ENCODE results near the gene TLK1. TPM values are rescaled to one million over a fixed set of nuclear protein-coding genes. Genes with fewer than 3 reads are reported as not detected.

The TLK1 gene
- polyA plus RNA-seq, 1 experiment = 28.3 TPM

DNA sequence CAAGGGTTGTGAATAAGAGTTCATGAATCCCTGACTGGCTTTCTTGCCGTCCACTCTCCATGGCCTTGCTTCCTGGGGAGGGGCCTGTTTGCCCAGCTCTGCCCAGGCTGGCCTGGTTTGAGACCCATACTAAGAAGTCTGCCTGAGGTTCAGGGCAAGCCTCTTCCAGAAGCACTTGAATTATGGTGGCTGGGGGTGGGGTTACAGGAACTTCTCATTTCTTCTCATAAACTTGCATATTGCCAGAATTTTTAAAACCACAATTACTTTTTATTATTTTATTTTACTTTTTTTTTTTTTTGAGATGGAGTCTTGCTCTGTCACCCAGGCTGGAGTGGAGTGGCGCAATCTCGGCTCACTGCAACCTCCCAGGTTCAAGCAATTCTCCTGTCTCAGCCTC, 189.6 kb downstream of the TLK1 start:
- ChIA-PET POLR2A (no interaction called here), CTCF (no interaction called here)
- Histone ChIP-seq H3K27ac (ENCODE audit: low read depth, low read length) (no peak overlapping the region), H3K27me3 (ENCODE audit: control insufficient read depth, insufficient read depth, low read length) (no peaks in the 10 kb centered on the region), H3K4me3 (ENCODE audit: low read depth, low read length) (no peak overlapping the region), H3K9me3 (ENCODE audit: control insufficient read depth, insufficient read depth, low read length) (no peaks in the 10 kb centered on the region)
- DNase-seq (ENCODE audit: low read depth, low spot score) = no peak
- TF ChIP-seq CTCF (IDR thresholded peaks at IDR 0.05; ENCODE audit: low read depth, low read length) = no peak

DNA sequence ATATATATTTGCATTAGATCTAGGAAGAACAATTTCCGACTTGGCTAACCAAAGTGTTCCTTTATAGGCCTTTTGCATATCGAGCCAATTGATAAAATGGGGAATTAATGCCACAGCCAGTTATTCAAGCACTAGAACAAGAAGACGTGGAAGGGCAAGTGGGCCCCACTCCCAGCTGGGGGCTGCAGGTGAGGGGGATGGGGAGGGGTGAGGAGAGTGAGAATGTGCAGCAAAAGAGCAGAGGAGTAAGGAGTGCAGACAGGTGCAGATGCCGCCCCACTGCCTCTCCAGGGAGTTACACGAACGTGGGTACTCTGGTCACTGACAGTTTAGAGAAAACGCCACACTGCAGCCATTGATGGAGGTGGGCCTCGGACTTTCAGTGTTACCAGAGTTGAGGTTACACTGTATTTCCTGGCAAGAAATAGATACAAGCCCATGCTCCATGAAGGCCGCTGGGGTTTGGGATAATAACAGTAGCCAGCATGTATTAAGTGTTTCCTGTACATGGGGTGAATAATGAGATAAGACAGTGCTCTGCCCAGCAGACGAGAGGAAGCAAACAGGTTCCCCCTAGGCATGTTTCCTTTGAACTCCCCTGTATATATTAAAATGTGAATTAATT, 190.7 kb downstream of the TLK1 start:
- ChIA-PET POLR2A (no interaction called here), CTCF (no interaction called here)
- Histone ChIP-seq H3K27ac (ENCODE audit: low read depth, low read length) (no peak overlapping the region), H3K27me3 (ENCODE audit: control insufficient read depth, insufficient read depth, low read length) (no peaks in the 10 kb centered on the region), H3K4me3 (ENCODE audit: low read depth, low read length) (no peak overlapping the region), H3K9me3 (ENCODE audit: control insufficient read depth, insufficient read depth, low read length) (no peaks in the 10 kb centered on the region)
- DNase-seq (ENCODE audit: low read depth, low spot score) = no peak
- TF ChIP-seq CTCF (IDR thresholded peaks at IDR 0.05; ENCODE audit: low read depth, low read length) = no peak

DNA sequence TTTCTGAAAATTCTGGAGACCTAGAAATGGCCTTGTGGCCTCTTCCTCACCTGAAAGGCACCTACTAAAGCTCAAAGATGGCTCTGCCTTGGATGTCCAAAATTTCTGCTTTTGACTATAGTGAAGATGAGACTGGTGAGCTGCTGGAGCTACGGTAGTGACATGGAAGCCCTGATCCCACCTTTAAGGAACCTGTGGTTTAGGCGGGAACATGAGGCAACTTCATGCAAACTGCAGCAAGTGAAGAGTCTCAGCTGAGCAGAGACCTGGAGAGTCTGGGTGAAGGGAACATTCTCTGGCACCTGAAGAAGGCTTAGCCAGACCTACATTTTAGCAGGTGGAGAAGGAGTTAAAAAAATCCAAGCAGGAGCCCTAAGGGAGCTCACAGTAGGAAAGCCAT, 191.7 kb downstream of the TLK1 start:
- Histone ChIP-seq H3K4me3 (ENCODE audit: low read depth, low read length) (no peak overlapping the region), H3K27me3 (ENCODE audit: control insufficient read depth, insufficient read depth, low read length) (no peaks in the 10 kb centered on the region), H3K9me3 (ENCODE audit: control insufficient read depth, insufficient read depth, low read length) (no peaks in the 10 kb centered on the region), H3K27ac (ENCODE audit: low read depth, low read length) (no peak overlapping the region)
- TF ChIP-seq CTCF (IDR thresholded peaks at IDR 0.05; ENCODE audit: low read depth, low read length) = no peak
- CTCF ChIA-PET = no interaction called here
- DNase-seq (ENCODE audit: low read depth, low spot score) = no peak
- POLR2A ChIA-PET = no interaction called here

- no peak for TF ChIP-seq CTCF (IDR thresholded peaks at IDR 0.05; ENCODE audit: low read depth, low read length)
- no peak overlapping the region for H3K27ac ChIP-seq (ENCODE audit: low read depth, low read length)
- ChIA-PET CTCF (no interaction called here), POLR2A (interaction anchor here (0.7 kb wide), 1 partner anchor 1139 kb away, joined by 11 read pairs; no protein-coding TSS in a partner anchor)
- no peaks in the 10 kb centered on the region for H3K9me3 ChIP-seq (ENCODE audit: control insufficient read depth, insufficient read depth, low read length)
- DNase-seq (ENCODE audit: low read depth, low spot score) = no peak
- H3K4me3 ChIP-seq (ENCODE audit: low read depth, low read length) = no peak overlapping the region
- H3K27me3 ChIP-seq (ENCODE audit: control insufficient read depth, insufficient read depth, low read length) = no peaks in the 10 kb centered on the region
These were observed 192.3 kb downstream of the TLK1 start for GRCh38 chr2:170968205-170969003.

DNA sequence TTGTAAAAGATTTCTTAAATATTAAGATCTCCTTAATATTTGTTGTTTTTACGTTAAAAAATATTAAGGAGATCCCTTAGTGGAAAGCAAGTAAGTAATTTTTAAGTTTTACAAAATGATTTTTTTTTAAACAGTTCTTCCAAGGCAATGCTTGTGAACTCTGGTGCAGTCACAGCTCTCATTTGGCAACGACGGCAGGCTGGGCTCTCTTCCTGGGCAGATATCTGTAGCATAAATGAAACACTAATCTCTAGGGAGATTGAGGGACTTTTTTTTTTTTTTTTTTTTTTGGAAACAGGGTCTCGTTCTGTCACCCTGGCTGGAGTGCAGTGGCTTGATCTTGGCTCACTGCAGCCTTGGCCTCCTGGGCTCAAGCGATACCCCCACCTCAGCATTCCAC, 193.1 kb downstream of the TLK1 start:
- H3K27me3 ChIP-seq (ENCODE audit: control insufficient read depth, insufficient read depth, low read length) = no peaks in the 10 kb centered on the region
- H3K27ac ChIP-seq (ENCODE audit: low read depth, low read length) = no peak overlapping the region
- no peak overlapping the region for H3K4me3 ChIP-seq (ENCODE audit: low read depth, low read length)
- no peaks in the 10 kb centered on the region for H3K9me3 ChIP-seq (ENCODE audit: control insufficient read depth, insufficient read depth, low read length)
- TF ChIP-seq CTCF (IDR thresholded peaks at IDR 0.05; ENCODE audit: low read depth, low read length) = no peak
- ChIA-PET CTCF (interaction anchor here (0.7 kb wide), 1 partner anchor 9 kb away, joined by 3 read pairs; no protein-coding TSS in a partner anchor), POLR2A (interaction anchor here (0.7 kb wide), 1 partner anchor 1140 kb away, joined by 11 read pairs; no protein-coding TSS in a partner anchor)
- no peak for DNase-seq (ENCODE audit: low read depth, low spot score)

Data from AG04450 (cell line).